ENCODE results near the gene BID.
"Not testable (repeated sequence)": the region's sequence is repeated elsewhere in the genome, so short reads cannot be mapped to it uniquely, and the experiment has no call there.

The BID gene

GRCh38 chr22:17770180-17771077, 3.8 kb downstream of the BID start:
- no peak for DNase-seq (ENCODE audit: insufficient read length, low spot score)
- no peak for FAIRE-seq

GRCh38 chr22:17769716-17770082, 4.6 kb downstream of the BID start:
- no peak for DNase-seq (ENCODE audit: insufficient read length, low spot score)
- no peak for FAIRE-seq

DNA sequence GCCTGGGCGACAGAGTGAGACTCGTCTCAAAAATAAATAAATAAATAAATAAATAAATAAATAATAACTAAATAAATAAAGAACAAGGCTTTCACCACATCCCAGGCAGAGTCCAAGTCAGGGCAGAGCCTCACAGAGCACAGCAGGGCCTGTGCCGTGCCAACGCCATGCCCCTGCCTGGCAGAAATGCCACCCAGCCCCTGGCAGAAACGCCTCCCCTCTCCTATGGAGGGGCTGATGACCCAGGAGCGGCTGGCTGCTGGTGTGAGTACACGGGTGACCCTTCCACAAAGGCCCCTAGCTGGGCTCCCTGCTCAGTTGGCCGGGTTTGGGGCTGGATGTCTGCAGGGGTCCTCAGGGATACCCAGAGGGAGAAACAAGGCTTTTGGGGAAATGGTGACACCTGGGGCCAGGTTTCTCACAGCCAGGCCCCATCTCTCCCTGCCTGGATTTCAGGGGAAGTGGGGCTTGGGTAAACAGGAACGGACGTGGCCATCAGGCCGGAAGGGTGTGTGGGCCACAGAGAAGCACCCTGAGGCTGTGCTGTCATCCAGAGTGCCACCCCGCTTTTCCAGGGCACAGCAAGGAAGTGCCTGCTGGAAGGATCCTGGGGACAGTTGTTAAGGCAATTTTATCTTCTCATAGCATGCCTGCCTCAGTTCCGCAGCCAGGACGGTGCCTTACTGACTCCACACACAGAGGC, 5.1 kb downstream of the BID start:
- DNase-seq (ENCODE audit: insufficient read length, low spot score) (no peak), FAIRE-seq (no peak)

GRCh38 chr22:17767233-17768065, 6.8 kb downstream of the BID start:
- FAIRE-seq (peak; percentile 97), DNase-seq (ENCODE audit: insufficient read length, low spot score) (peak; percentile 66)

DNA sequence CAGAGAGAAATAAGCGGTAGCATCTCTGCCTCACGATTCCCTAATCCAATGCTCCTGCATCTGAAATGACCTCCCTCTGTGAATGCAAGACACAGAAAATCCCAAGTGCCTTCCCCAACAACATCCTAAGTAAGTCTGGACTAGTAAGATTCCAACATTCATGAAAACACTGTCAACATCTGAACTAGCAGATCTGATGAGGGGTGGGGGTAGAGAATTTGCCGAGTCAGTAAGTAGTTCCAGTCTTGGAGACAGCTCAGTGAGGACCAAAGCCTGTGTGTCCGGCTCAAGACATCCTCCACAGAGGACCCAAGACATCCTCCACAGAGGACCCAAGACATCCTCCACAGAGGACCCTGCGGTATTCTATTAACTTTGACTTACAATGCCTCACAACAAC, 9.4 kb downstream of the BID start:
- FAIRE-seq; DNase-seq (ENCODE audit: insufficient read length, low spot score): not testable (repeated sequence)

DNA sequence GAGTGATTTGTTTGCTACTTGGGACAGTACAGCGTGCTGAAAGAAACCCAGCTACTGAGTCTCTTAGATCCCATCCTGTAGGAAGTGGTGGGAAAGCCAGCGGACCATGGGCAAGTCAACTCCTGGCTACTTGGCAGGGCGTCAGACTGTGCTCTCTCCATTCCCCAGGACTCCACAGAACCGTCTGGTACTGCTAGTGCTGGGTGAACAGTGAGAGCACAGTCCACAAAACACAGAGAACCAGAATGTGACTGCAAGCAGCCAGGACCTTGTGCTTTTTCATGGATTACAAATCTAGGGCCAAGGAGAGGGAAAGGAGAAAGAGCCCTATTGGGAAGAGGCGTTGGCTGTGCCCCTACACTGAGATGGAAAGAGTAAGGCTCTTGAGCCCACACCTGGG, 10.2 kb downstream of the BID start:
- DNase-seq (ENCODE audit: insufficient read length, low spot score) (no peak), FAIRE-seq (no peak)

DNA sequence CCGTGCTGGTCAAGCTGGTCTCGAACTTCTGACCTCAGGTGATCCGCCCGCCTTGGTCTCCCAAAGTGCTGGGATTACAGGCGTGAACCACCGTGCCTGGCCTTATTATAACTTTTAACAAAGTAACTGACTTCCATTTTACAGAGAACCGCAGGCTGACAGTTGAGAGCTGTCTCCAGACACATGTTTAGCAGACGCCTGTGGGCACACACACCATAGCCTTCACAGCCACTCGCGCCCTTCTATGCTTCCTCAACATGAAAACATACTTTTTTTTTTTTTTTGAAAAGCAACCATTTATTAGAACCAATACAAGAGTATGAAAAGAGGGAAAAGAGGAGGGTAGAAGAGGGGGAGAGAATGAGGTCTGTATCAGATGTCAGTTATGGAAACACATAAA, 10.8 kb downstream of the BID start:
- FAIRE-seq; DNase-seq (ENCODE audit: insufficient read length, low spot score): not testable (repeated sequence)

DNA sequence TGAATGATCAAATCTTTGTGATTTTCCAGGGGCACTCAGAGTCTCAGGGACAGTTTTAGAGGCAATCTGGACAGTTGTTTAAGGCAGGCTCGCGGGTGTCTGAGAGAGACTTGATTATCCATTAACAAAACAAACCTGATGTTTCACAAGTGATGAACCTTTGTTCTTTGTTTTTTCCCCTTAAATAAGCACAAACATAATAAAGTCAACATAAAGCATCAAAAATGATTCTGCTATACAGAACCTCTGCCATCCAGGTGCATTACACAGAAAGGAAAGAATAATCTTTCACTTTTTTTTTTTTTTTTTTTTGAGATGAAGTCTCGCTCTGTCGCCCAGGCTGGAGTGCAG, 13.2 kb downstream of the BID start:
- FAIRE-seq (no peak), DNase-seq (ENCODE audit: insufficient read length, low spot score) (no peak)

DNA sequence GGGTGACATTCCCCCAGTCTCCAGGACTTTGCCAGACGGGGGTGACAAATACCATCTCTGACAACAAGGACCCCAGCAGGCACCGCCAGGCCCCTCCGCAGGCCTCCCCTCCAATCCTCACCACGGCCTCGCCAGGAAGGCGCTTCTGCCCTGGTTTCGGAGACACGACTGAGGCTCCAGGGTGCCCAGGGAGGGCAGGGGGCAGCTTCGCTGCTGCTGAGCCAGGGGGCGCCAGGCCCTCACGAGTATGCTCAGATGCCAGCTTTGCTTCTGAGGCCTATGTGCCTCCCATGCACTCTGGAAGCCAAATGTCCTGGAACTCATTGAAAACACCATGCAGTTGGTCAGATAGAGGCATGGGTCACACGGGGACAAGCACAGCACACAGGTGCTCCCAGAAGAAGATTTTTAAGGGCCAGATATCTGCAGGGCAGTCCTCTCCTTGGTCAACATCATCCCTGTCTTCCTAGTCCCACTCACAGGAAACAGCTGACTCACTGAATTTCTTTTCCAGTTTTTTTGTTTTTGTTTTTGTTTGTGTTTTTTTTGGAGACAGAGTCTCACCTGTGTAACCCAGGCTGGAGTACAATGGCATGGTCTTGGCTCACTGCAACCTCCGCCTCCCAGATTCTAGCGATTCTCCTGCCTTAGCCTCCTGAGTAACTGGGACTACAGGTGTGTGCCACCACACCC, 19.9 kb downstream of the BID start:
- FAIRE-seq (no peak), DNase-seq (ENCODE audit: insufficient read length, low spot score) (no peak)

- FAIRE-seq (no peak), DNase-seq (ENCODE audit: insufficient read length, low spot score) (no peak)
These were observed 20.8 kb downstream of the BID start for GRCh38 chr22:17753401-17753989.

GRCh38 chr22:17751596-17751995, 22.7 kb downstream of the BID start:
- FAIRE-seq, result no peak
- DNase-seq (ENCODE audit: insufficient read length, low spot score), result no peak

GRCh38 chr22:17749605-17750395, 24.5 kb downstream of the BID start:
- DNase-seq (ENCODE audit: insufficient read length, low spot score) (no peak), FAIRE-seq (no peak)

DNA sequence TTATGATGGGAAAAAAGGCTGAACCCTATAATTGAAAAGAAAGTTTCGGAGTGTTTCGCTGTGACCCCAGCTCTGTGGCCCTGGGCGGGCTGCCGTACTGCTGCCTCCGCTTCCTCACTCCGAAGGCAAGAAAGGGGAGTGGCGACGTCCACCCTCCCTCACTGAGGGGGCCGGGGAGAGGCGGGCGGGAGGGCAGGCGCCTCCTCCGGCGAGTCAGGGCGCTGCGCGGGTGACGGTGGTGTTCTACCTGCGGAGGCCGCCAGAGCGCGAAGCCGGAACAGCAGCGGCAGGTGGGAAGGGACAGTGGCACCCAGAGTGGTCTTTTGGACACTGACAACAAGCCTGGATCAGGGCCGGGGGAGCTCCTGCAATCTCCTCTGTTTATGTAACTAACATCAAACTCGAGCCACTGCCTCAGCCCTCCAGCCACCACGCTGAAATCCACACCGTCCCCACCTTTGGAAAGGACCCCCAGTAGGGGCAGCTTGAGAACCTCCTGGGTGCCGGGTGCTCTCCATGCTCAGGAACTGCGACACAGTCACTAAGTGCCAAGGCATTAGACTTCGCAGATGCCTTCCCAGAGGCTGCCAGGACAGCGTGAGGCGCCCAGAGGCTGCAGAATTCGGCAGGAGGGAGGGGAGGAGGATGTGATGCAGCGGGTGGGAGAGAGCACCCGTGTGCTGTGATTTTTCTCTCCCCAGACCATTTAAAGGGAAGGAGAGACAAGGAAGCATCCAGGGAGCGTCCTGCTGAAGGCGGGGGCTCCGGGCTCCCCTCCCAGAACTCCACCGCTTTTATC, 25.5 kb downstream of the BID start:
- FAIRE-seq (no peak), DNase-seq (ENCODE audit: insufficient read length, low spot score) (no peak)

DNA sequence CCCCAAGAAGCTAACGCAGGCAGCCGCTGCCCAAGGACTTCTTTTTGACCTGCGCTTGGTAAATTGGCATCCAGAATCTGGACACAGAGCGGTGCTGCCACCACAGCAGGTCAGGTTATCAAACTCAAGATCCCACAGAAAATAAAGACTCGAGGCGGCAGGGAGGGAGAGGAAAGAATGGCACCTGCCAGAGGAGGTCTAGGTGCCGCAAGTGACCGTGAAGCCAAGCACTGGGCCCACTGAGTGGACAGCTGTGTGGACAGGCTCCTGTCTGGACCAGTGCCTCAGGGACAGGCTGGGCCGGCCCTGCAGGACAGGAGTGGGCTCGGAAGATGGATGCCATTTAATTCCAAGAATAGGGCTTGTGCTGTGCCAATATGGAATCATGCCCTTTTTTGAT, 27.4 kb downstream of the BID start:
- DNase-seq (ENCODE audit: insufficient read length, low spot score) (no peak), FAIRE-seq (no peak)

- no peak for FAIRE-seq
- DNase-seq (ENCODE audit: insufficient read length, low spot score), result no peak
These were observed 29.8 kb downstream of the BID start for GRCh38 chr22:17744430-17744829.

GRCh38 chr22:17743661-17744411, 30.4 kb downstream of the BID start:
- FAIRE-seq (no peak), DNase-seq (ENCODE audit: insufficient read length, low spot score) (no peak)

- DNase-seq (ENCODE audit: insufficient read length, low spot score), result peak; percentile 97
- peak; percentile 91 for FAIRE-seq
These were observed 31.8 kb downstream of the BID start for GRCh38 chr22:17742527-17742902.

DNA sequence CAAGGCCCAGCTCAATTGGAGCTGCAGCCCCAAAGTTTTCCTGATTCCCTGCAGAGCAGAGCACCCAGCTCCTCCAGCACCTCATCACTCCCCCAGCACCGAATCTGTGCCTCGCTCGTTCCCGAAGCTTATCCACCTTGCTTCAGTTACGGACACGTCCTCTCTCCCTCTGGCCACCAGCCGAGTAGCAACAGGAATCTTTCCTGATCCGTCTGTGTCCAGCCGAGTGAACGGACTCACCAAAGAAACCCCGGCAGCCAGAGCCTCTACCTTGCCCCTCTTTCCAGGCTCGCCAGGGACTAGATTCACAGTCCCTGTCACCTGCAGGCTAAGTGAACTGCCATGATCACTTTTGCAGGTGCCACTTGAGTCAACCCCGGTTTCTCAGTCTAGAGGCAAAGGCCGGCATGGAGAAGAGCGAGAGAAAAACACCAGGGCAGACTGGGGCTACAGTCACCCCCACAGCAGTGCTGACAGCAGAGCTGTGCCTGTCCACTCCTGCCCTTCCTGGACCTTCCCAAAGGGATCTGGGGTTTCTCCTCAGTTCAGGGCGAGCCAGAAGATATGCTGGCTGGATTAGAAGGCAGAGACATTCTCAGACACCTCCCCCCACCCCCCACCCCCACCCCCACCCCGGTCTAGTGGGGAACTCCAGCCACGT, 32.3 kb downstream of the BID start:
- FAIRE-seq (no peak), DNase-seq (ENCODE audit: insufficient read length, low spot score) (no peak)

All from GM19239 (cell line).